HG03354 (cell line): Measurements from ENCODE around the gene IQCM.

ENCODE experiments used
- ATAC-seq: cut with Tn5 transposase; IDR thresholded peaks from one replicate; pipeline ENCODE4 v1.9.1; 2021; ENCODE audit warnings: mild to moderate bottlenecking; ENCODE audit not compliant: unreplicated experiment, poor library complexity, severe bottlenecking

The IQCM gene

GRCh38 chr4:149605601-149606378 is 209.9 kb downstream of the IQCM start:
- ATAC-seq: no peak

GRCh38 chr4:149604827-149605226 is 210.8 kb downstream of the IQCM start:
- ATAC-seq: no peak

GRCh38 chr4:149595500-149595899 is 220.1 kb downstream of the IQCM start:
- ATAC-seq: no peak

GRCh38 chr4:149589826-149590225 is 225.8 kb downstream of the IQCM start:
- no peak for ATAC-seq

GRCh38 chr4:149584722-149585121 is 230.9 kb downstream of the IQCM start:
- no peak for ATAC-seq

- no peak for ATAC-seq
Observed at GRCh38 chr4:149574971-149575370, 240.7 kb downstream of the IQCM start.

DNA sequence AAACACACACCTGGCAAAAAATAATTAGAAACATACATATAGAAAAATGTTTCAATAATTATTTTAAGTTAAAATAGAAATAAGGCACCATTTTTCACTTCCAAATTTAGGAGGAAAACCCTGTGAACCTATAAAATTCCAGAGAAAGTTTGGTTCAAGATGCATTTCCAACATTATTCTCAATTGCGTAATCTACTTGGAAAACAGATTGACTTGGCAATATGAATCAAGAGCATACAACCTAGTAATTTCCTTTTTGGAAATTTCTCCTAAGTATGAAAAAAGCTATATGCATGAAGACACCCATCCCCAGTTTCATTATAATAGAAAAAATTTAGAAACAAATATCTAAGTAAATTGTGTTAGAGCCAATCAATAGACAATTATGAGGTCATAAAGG is 242.9 kb downstream of the IQCM start:
- no peak for ATAC-seq

DNA sequence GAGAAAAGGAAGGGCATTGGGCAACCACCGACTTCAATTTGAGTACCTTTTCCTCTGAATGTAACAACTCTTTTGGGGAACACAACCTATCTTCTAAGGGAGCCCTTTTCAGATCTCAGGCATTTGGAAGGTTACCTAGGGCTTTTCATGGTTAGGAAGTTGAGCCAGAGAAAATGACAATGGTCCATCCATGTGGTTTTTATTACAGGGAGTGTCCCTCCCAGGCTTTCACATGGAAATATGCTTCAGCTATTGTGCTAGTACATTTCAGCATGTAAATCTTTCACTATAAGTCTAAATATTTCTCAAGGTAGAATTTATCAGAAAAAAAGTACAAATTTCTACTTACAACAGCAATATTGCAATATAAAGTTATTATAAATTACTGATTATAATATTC is 259.8 kb downstream of the IQCM start:
- no peak for ATAC-seq

DNA sequence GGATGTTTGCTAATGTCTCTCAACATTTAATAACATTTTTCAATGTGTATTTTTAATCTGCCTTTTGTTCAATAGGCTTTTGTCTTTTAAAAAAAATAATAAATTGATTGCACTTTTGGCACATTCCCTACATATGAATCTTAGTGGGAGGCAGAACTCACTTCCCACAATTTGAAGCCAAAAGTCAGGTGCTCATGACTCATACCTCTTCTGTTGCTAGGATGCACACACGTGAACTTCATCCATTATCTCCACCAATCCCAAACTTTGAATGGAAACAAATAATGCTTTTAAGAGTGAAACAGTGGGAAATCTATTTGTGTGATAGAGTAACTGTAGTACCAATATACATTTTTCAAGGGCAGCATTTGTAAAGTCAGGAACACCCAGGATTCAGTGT is 260.5 kb downstream of the IQCM start:
- no peak for ATAC-seq

DNA sequence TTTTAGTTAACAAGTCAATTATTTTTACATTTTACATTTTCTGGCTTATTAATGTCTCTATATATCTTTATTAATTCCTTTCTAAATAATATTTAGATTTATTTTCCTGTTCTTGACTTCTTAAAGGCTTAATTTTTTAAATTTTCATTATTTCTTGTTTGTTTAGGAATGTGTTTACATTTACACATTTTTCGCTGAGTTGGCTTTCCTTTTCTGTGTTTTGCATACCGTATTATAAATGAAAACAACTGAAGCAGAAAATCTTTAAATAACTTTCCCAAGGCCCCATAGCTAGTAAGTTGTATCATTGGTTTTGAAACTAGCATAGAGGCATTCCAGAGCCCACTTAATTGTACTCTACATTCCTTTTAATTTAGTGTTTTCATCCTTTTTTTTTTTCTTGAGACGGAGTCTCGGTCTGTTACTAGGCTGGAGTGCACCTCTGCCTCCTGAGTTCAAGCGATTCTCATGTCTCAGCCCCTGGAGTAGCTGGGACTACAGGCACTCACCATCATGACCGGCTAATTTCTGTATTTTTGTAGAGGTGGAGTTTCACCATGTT is 261.6 kb downstream of the IQCM start:
- ATAC-seq: no peak

GRCh38 chr4:149552601-149553000 is 263.0 kb downstream of the IQCM start:
- ATAC-seq: no peak

- no peak for ATAC-seq
Observed at GRCh38 chr4:149549911-149550310, 265.7 kb downstream of the IQCM start.

- no peak for ATAC-seq
Observed at GRCh38 chr4:149534779-149535178, 280.9 kb downstream of the IQCM start.

DNA sequence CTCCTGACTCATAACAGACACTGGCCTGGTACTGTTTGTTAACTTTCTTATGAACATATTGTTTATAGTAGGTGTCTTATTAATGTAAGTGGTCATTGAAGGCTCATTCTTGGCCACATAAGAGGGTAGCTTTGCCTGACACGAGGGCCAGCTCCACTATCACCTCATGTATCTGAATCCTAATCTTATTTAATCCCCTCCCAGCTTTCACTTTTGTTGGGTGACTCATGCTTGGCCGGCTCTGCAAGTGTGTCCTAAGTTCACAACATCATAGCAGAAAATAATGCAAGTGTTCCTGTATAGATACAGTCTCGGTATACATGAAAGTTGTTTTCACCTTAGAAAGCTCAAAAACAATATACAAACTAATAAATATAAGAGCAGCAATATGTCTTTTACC is 283.8 kb downstream of the IQCM start:
- no peak for ATAC-seq

DNA sequence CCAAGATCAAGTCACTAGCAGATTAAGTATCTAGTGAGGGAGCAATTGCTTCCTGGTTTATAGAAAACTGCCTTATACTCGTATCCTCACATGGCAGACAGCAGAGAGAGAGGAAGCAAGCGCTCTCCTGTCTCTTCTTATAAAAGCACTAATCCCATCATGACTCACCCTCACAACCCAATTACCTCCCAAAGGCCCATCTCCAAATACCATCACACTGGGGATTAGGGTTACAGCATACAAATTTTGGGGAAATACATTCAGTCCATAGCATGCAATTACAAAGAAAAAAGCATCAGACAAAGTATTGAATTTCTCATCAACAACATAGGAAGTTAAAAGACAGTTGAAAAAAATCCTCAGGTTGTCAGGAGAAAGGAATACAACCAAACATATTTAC is 292.6 kb downstream of the IQCM start:
- ATAC-seq: no peak

DNA sequence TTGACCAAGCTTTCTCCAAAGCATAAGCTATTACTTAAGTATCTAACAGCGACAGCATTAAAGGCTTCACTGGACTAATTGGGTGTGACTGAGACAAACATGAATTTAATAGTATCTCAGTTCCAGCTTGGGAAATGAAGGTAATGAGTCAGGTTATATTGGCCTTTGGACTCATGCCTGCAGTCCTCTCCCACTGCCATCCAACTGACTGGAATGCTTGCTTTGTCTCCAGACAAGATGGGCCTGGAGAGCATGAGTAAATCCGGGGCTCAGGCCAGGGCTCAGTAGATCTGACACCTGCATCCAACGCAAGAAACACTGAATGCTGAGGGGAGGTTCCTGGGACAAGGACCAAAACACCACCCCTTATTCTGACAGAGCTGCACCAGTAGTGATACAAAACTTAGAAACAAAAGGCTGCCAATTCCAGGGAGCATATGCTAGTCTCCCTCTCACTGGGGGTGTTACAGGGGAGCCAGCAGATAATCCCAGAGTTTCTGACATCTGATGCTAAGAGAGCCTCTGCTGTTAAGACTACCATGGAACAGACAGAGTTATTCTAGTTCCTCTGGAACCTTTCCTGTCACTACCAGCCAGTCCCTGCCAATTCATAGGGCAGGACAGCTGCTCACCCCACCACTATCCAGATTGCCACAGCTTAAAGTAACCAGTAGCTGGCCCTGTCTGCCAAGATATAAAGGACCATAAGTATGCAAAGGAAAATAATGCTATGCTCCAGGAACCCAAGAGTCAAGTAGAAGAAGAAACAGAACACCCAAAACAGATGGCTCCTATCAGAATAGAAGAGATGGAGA is 293.8 kb downstream of the IQCM start:
- ATAC-seq: no peak

DNA sequence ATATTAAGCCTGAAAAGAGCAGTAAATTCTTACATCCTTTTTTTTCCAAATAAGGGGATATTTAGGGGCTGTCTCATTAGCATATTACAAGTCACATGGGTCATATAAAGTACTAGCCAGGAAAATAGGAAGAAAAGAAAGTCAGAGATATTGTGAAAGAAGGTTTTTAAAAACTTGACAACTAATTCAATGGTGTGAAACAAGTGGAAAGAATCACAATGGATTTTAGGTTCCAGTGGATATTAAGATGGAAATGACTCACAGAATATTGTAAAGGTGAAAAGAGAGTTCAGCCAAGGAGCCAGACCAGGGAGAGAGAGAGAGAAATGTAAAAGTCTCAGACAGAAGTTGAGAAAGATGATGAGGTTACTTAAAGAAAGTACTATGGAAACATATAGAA is 297.2 kb downstream of the IQCM start:
- no peak for ATAC-seq

DNA sequence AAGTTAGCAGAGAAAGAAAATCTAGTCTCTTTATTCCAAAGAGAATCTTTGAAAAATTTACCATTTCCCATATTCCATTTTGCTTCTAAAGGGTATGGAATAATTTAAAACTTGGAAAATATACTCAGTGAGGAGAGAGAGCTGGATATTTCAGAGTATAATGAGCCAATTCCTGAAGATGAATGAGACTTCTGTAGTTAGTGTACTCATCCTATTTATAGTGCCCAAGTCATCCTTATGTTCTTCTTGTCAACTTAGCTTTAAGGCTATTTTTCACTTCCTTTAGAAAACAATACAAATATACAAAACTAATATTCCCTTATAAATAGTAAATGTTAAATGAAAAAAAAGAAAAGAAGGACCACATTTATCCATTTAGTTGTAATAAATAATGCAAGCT is 302.6 kb downstream of the IQCM start:
- no peak for ATAC-seq

DNA sequence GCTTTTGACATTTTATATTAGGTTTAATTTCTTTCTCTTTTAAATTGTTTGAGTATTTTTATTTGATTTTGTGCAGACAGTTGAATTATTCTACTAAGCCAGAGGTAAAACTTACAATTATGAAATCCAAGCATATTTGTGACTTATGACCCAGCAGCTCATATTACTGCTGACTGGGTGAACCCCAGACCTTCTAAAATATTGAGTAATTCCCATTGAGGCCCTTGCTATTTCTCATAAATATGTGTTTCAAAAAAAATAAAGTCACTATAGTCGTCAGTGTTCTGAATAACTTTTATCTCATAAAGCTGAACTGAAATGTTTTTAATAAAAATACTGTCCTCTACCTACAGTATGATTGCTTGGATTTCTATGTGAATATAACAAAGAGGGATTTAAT is 303.1 kb downstream of the IQCM start:
- ATAC-seq: no peak

DNA sequence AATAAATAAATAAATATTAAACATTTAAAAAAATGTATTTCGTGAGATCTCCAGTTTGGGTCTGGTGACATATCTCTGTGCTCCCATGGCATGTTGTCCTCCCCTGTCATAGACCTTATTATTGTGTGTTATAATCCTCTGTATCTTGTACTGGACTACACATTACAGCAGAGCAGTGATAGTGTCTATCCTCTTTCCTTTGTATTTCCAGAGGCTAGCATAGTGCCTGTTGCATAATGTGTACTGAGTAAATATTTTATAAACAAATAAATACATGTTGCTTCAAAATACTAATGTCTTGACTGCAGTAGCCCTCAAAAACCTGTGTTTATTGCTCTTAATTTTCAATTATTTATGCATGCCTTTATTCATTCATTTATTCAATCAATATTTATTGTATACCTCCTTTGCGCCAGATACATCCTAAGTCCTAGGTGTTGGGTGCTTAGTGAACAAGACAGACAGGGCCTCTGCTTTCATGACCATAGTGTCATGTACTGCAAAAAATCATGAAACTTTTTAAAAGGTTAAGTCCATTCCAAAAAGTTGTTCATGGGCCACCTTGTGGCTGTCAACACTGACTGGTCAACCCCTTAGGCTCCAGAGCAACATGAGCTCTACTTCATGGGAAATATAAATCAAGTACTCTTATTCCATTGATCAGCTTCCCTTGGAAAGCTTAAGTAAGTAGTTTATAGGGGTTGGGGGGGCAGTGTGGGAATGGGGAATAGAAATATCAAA is 303.9 kb downstream of the IQCM start:
- ATAC-seq: no peak
